Measurements from ENCODE around the gene QRFP. TPM values are rescaled to one million over a fixed set of nuclear protein-coding genes. Genes with fewer than 3 reads are reported as not detected.
A peak's percentile ranks its signal among the peaks of the same experiment; 100 is the strongest.

QRFP gene
- total RNA-seq, 1 donor from 2014 or later: not detected

DNA sequence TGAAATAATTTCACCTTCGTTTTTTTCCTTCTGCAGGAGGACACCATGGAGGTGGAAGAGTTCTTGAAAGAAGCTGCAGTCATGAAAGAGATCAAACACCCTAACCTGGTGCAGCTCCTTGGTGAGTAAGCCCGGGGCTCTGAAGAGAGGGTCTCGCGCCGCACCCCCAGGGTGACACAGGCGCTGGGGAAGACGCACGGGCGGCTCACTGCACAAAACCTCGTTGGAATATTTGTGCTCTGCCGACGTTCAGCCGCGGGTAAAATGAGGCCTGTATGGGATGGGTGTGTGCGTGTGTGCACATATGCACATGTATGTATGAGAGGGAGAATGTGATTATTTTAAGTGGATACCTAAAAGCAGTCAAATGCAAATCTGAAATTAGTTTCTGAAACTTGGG, 24.5 kb downstream of the QRFP start:
- DNase-seq (ENCODE audit: low spot score): no peak

DNA sequence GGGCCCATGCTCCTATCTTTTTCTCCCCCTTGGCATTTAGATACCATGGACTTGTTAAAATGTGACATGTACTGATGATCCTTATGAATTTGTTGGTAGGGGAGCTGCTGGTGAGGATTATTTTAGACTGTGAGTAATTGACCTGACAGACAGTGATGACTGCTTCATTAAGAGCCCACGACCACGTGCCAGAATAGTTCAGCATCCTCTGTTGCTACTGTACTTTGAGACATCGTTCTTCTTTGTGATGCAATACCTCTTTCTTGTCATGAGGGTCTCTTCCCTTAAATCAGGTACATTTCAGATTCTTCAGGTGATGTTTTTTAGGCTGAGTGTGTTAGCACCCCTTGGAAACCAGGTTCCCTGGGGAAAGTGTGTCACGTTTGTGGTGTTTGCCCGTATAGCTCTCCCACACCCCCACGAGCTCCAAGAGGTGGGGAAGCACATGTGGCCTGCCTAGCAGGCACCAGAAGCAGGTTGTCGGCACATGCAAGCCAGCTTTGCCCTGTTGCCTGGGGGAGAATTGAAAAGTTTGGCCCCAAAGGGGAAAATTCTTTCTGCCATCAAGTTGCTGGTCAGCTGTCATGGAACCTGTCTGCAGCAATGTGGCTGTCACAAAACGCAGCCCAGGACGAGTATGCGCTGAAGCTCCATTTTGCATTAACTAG, 25.1 kb downstream of the QRFP start:
- no peak for DNase-seq (ENCODE audit: low spot score)

DNA sequence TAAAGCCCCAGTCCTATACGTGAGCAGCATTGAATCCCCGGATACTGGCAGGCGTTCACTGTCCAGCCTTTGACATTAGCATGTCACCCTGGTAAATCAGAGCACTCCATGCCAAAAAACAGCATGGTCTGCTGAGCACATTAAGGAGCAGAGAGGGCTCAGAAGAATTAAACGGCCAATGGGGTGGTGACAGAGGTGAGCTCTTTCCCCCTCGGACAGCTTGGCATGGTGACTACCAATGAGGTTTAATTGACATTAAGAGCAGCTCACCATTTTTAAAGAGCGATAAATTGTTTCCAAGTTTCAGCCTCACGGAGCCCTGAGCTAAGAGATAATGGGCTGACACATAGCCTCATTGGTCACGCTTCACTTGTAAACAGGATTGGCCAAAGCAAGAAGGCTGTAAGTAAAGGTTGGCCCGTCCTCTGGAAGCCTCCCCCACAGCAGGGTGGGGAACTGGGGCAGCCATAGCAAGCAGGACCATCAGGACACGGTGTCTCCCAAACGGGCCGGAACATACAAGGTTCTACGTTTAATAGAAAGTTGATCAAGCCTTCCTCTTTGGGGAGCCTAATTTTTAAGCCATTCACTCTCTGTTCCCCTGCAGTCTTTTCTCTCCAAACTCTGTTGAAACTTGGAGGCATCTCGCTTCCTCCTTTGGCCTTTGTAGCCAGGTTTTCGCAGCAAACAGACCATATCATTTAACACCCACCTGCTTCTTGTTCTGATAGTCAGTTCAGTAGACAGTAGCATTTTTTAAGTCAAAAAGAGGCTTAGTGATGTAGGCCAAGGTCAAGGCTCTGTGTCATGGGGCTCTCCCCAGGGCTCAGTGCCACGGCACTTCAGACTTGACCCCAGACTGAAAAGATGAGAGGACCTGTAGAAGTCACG, 25.9 kb downstream of the QRFP start:
- DNase-seq (ENCODE audit: low spot score): no peak

DNA sequence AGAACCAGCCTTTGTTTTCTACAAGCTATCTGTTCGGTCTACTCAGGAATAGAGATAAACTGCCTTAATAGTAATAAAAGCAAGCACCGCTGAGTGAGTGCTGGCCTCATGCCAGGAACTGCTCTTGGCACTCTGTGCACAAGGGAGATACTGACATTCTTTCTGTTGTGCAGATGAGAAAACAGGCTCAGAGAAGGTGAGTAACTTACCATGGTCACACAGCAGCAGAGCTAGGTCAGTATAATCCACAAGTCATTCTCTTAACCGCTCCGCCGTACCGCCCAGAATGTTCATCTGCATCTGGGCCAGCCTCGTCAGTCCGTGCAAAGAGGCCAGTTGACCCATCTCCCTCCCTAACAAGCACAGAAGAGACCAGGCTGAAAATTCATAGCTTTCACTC, 27.4 kb downstream of the QRFP start:
- no peak for DNase-seq (ENCODE audit: low spot score)

DNA sequence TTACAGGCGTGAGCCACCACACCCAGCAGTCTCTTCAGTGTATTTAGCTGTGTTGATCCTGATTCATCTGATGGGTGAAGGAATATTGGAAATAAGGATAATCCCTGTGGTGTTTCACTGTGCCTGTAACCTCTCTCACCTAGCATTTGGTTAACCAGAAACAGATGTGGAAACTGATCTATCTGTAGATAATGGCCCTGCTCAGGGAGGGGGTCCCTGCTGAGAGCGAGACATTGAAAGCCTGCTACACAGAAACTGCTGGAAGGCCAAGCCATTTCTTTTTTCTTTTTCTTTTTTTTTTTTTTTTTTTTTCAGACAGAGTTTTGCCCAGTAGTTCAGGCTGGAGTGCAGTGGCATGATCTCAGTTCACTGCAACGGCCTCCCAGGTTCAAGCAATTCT, 28.4 kb downstream of the QRFP start:
- DNase-seq (ENCODE audit: low spot score): no peak

DNA sequence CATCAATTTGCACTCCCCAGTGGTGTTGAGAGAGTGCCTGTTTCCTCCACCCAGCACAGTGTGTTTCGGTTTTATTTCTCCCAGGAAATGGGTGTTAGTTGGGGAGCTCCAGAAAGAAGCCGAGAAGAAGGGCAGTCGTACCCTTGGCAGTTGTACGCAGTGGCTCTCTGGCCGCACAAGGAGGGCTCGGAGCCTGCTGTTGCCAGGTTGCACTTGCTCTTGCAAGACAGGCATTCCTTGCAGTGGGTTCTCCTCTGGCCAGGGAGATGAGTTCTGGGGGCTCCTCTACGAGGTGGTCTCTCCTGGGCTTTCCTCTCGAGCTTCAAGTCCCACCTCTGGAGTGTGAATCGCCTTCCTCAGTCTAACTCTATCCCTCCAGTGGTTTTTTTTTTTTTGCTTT, 29.1 kb downstream of the QRFP start:
- no peak for DNase-seq (ENCODE audit: low spot score)

DNA sequence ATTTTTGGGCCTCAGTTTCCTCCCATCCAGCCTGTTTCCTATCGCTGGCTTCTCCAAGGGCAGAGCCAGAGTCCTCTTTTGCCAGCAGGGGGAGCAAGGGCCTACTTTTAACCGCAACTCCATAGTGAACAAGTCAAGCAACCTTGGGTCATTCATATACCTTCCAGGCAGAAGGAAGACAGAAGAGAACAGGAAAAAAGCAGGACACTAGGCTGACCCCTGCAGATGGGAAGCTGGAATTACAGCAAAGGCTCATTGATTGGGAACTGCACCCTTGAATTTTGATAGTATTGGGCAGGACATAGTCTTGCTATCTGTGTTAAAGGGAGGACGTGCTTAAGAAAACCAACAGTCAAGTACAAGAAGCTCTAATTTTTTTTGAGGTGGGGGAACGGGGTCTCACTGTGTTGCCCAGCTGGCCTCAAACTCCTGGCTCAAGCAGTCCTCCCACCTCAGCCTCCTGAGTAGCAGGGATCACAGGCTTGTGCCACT, 30.1 kb downstream of the QRFP start:
- peak; percentile 79 for DNase-seq (ENCODE audit: low spot score)

DNA sequence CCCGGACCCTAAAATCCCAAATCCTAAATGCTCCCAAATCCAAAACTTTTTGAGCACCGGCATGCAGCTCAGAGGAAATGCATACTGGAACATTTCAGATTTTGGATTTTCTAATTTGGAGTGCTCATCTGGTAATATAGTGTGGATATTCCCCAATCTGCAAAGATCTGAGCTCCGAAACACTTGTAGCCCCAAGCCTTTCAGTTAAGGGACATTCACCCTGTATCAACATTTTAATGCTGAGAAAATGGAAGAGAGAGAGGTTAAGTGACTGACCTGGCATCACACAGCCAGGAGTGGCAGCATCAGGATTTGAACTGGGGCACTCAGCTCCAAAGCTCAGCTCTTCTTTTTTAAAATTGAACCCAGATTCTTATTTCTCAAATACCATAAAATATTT, 30.7 kb downstream of the QRFP start:
- no peak for DNase-seq (ENCODE audit: low spot score)

DNA sequence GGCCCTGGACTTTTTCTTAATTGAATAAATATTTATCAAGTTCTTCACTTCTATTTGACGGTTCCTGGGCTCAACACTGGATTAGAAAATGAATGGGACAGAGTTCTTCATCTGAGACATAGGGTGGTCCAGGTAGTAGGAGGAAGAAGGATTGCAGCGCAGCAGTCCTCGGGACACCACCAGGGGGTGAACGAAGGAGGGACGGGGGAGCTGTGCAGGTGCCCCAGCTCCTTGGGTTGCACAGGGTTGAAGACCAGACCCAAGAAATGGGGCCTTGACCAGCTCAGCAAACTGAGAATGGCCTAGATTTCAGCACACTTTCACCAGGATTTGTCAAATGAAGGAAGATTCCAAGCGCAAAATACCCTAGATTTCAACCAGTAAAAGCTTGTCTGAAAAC, 32.1 kb downstream of the QRFP start:
- no peak for DNase-seq (ENCODE audit: low spot score)

DNA sequence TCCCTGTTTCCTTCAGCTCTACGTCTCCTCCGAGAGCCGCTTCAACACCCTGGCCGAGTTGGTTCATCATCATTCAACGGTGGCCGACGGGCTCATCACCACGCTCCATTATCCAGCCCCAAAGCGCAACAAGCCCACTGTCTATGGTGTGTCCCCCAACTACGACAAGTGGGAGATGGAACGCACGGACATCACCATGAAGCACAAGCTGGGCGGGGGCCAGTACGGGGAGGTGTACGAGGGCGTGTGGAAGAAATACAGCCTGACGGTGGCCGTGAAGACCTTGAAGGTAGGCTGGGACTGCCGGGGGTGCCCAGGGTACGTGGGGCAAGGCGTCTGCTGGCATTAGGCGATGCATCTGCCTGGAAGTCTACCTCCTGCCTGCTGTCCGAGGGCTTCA, 33.9 kb downstream of the QRFP start:
- no peak for DNase-seq (ENCODE audit: low spot score)

DNA sequence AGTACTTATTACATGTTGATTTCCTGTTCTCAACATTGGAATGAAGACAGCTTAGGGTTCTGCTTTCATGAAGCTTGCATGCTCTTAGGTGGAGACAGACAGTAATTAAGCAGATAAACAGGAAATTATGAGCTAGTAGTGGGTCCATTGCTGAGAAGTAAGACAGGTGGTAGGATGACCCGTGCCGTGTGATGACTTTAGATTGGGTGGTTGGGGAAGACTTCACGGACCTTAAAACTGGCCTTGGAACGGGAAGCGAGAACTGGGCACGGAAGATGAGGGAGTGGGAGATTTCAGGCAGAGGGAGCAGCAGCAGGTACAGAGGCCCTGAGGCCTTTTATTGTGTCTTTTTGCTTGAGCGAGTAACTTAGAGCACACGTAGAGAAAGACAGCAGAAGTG, 34.4 kb downstream of the QRFP start:
- DNase-seq (ENCODE audit: low spot score): no peak

DNA sequence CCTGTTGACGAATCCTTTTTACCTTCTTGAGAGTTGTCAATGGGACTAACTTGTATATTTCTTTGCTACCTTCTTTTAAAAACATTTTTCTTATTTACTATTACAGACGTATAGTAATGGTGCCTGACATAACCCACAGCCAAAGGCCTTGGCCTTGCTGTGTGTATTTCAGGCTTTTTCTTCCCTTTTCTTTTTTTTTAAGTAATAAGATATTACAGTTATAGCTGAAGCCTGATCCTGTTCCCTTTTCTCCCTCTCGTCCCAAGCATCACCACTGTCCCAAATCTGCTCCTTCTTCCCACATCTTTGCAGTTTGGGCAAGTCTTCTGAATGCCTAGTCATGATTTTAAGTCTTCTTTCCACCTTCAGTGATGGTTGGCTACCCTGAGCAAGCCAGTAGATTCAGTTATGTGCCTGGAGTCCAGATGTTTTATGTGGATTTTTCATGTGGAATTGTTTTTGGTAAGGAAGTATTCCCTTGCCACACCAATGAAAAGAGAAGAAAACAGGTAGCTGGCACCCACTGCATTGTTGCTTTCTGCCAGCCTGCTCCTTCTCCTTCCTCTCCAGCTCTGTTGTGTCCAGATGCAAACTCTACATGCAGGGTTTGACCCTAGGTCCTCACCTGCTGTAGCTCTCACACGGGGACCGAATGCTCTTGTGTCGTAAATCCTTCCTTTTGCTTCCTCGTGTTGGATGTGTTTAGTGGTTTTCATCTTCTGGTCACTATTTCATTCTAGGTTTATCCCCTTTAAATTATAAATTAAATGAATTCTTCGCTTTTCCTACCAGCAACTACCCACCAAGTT, 35.0 kb downstream of the QRFP start:
- no peak for DNase-seq (ENCODE audit: low spot score)

DNA sequence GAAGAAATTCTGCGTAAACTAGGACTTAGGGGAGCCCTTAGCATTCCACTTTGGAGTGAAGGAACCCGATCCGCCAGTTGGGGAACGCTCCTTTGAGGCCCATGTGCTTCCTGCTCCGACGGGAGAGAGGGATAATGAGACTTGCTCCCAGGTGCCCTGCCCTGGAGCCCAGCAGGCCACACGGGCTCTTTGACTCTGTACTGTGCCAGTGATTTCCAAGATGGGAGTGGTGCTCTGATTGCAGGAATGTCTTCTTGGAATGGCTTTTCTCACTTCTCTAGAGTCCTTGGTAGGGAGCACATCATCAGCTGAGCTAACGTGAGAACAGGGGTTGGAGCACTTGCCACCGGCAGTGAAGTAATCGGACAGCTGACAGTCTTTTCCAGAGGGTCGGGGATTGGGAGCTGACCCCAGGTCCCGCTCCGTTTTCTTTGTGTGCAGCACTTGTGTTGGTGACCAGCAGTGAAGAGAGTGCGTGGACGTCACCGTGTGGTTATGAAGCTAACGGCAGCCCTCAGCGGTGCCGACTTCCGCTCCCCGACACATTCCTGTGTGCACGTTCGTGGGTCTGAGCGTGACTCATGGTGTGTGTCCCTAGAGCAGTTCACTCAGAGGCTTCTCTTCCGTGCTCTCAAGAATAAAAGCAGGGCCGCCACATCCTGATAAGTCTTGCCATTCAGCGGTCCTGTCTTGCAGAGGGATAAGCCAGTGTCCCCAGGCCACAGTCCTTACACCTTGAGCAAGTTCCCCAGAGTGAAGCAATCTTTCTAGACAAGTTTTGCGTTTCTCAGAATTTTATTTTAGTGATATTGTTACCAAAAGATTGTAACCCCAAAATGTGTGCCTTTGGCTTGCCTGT, 35.9 kb downstream of the QRFP start:
- peak; percentile 81 for DNase-seq (ENCODE audit: low spot score)

DNA sequence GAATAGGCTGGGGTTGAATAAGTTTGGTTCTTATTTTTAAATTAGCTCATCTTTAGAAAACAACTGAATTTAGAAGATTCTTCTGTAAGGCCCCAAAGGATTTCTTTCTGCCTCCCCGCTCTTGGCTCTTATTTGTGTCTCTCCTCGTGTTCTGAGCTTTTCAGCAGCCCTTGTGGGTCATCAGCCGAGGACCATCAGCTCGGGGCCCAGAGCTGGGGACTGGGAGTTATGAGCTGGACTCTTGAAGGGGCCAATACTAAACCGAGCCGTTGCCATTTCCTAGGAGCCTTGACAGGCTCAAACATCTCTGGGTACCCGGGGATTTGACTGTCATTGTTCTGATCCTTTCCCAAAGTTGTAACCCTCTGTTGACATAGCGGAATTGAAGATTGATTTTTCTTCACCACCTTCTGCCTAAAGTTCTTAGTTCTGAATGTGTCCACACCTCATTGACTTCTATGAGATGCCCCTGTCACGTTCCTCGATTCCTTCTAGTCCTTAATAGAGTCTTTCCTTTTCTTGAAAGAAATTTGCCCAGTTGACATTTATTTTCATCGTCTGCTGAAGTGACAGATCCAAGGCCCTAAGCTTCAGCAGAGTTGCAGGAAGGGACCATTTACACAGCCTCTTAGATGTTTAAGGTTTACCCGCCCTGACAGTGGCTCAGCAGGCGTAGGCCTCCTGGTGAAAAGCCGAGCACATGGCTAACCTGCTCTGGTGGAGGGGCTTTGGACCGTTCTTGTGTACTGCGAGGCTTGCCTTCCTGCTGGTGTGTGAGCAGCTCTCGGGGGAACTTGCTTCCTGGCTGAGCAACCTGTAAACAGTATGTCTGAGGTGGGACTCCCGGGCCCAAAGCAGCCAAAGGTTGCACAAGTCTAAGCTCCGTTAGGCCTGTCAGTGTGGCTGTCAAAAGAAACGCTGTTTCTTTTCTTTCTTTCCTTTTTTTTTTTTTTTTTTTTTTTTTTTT, 37.6 kb downstream of the QRFP start:
- no peak for DNase-seq (ENCODE audit: low spot score)

DNA sequence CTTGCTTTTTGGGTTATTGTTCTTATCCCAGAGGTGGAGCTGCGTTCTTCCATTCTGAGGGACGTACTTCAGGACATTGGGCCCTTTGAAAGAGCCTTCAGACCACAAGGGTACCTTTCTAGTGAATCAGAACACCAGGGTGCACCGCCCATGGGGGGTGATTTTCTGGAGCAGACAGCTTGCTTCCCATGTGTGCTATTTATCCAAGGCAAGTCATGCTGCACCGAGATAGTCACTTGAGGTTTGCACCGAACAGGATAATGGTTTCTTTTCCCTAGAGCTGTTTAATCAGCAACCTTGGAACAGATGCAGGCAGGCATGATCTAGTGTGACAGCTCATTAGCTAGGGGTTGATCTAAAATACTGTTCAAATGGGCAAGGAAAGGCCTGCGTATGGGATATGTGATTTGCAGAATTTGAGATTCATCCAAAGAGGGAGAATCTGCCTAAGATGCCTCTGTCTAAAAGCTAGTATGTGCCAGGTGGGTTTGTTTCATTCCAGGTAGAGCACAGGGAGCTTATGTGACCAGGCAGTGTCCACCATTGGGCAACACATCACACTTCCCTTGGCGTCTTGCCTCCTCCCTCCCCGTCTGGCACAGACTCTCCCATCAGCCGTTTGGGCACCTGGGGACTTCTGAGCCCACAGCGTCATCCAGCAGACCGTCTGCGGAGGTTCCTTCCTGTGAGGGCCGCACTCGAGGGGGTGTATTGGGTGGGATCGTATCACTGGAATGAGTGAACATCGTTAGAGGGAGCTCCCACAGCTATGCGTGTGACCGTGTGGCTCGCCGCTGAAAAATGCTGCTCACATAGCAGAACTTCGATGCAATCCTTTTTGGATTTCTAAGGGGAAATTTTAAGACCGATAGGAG, 38.5 kb downstream of the QRFP start:
- DNase-seq (ENCODE audit: low spot score): no peak

DNA sequence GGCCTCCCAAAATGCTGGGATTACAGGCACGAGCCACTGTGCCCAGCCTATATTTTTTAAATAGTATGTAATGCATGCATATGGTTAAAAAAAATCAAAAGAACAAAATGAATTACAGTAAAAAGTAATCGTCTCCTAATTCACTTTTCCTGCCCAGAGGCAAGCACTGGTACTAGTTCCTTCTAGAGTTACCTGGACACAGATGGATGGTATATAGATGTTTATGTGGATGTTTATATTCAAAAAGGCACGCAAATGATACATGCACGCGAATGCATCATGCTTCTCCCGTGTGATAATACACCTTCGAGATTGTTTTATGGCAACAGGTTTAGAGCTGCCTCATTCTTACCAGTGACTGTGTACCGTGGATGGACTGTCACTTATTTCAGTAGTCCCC, 40.1 kb downstream of the QRFP start:
- no peak for DNase-seq (ENCODE audit: low spot score)

DNA sequence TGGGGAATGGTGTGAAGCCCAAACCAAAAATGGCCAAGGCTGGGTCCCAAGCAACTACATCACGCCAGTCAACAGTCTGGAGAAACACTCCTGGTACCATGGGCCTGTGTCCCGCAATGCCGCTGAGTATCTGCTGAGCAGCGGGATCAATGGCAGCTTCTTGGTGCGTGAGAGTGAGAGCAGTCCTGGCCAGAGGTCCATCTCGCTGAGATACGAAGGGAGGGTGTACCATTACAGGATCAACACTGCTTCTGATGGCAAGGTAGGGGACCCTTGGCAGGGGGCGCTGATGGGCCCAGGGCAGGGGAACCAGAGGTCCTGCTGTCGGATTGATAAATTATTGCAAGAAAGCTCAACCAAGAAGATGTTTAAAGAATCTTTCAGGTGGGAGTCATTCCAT, 41.8 kb downstream of the QRFP start:
- peak; percentile 28 for DNase-seq (ENCODE audit: low spot score)

DNA sequence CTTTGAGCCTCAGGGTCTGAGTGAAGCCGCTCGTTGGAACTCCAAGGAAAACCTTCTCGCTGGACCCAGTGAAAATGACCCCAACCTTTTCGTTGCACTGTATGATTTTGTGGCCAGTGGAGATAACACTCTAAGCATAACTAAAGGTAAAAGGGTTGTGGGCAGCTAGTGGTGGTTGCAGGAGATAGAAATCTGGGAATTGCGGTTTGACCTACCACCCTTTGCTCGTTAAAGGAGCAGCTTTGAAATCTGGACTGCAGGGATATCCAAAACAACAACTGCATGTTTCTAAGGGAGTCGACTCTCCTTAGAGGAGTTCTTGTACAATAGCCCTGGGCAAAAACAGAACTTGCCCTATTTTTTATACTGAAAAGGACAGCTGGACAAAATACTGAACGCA, 42.5 kb downstream of the QRFP start:
- DNase-seq (ENCODE audit: low spot score): peak; percentile 13

DNA sequence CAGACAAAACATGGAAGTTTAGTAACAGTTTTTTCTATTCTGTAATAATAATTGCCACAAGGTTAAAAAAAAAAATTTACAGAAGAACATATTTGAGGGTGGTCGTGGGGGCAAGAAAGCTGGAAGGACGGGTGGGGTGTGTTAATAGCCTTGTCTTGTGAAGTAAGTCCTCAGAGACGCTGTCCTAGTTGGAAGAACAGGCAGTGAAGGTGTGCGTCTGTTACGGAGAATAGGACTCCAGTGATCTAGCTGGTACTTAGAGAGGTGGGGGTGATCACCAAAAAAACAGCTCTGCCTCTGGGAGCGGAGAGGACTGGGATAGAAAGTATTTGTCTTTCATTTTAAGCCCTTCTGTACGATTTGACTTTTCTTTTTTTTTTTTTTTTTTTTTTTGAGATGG, 43.8 kb downstream of the QRFP start:
- DNase-seq (ENCODE audit: low spot score): peak; percentile 19

Data from ureter (tissue), 1 donor.